ENCODE results near the gene ATMIN. TPM values are rescaled to one million over a fixed set of nuclear protein-coding genes. Genes with fewer than 3 reads are reported as not detected.

Gene ATMIN
- polyA plus RNA-seq, 1 experiment = 22.3 TPM

DNA sequence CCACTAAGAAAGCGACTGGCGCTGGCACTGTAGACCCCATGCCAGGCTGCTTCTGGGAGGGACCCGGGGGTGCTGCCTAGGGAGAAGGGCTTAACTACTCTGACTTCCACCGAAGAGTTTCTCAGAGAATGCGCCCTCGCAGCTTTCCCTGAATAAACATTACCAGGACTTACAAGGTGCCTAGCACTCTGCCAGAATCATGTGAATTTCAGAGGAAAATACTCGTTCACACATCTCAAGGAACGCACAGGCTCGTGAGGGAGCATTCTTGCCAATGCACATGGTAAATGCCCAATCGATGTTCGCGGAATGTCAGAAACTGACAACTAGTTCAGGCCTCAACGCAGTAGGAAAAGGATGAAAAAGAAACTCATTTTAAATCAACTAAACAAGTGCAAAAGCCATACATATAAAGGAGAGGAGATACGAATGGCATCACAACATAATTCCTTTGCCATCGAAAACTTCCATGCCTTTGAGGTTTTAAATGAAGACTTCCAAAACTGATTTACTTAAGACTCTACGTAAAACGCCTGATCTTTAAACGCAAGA, 30.0 kb upstream of the ATMIN start:
- TF ChIP-seq, protein P1, sequence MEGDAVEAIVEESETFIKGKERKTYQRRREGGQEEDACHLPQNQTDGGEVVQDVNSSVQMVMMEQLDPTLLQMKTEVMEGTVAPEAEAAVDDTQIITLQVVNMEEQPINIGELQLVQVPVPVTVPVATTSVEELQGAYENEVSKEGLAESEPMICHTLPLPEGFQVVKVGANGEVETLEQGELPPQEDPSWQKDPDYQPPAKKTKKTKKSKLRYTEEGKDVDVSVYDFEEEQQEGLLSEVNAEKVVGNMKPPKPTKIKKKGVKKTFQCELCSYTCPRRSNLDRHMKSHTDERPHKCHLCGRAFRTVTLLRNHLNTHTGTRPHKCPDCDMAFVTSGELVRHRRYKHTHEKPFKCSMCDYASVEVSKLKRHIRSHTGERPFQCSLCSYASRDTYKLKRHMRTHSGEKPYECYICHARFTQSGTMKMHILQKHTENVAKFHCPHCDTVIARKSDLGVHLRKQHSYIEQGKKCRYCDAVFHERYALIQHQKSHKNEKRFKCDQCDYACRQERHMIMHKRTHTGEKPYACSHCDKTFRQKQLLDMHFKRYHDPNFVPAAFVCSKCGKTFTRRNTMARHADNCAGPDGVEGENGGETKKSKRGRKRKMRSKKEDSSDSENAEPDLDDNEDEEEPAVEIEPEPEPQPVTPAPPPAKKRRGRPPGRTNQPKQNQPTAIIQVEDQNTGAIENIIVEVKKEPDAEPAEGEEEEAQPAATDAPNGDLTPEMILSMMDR (IDR thresholded peaks at IDR 0.05; ENCODE audit: insufficient read depth, low read depth, low read length) = no peak
- ChIA-PET CTCF (interaction anchor here (0.7 to 4.3 kb wide), 9 partner anchors 11 to 81 kb away, joined by 3 to 25 read pairs (median 4); partner anchors contain the start of gene ATMIN), POLR2A (no interaction called here)
- Histone ChIP-seq H3K36me3 (ENCODE audit: control insufficient read depth, insufficient read depth, low read length) (no peaks in the 10 kb centered on the region), H3K27me3 (ENCODE audit: control insufficient read depth, insufficient read depth, low read length) (no peaks in the 10 kb centered on the region), H3K4me3 (ENCODE audit: low read depth, low read length) (peak overlapping the region; percentile 95)
- DNase-seq (ENCODE audit: low read depth) = no peak

DNA sequence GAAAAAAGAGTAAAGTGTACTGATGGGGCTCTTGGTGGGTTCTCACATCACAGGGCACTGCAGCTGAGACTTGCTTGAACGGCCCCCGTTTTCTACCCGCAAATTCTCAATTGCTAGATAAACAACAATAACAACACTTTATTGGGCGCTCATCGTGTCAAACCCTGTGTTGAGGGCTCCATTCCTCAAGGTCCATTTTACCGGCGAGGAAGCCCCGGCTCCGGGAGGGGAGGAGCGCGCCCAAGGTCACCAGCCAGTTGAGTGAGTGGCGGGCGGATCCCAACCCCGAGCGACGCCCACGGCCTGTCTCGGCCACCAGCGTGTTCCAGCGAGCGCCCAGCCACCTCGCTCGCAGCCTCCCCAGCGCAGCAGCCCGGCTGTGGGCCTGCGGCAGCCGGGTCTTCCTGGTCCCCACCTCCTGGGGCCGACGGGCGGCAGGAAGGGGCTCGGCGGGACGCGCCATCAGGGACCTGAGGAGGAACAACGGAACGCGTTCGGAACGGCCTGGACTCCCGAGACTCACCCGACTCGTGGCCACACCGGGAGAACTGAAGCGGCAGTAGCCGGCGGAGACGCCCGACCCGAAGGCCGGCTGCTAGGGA, 29.3 kb upstream of the ATMIN start:
- POLR2A ChIA-PET = no interaction called here
- Histone ChIP-seq H3K36me3 (ENCODE audit: control insufficient read depth, insufficient read depth, low read length) (no peaks in the 10 kb centered on the region), H3K27me3 (ENCODE audit: control insufficient read depth, insufficient read depth, low read length) (no peaks in the 10 kb centered on the region), H3K4me3 (ENCODE audit: low read depth, low read length) (peak overlapping the region; percentile 95)
- DNase-seq (ENCODE audit: low read depth) = no peak
- TF ChIP-seq, protein P1 (IDR thresholded peaks at IDR 0.05; ENCODE audit: insufficient read depth, low read depth, low read length) = no peak
- CTCF ChIA-PET = interaction anchor here (0.6 to 2.8 kb wide), 6 partner anchors 11 to 82 kb away, joined by 3 to 23 read pairs (median 4); partner anchors contain the start of gene ATMIN

DNA sequence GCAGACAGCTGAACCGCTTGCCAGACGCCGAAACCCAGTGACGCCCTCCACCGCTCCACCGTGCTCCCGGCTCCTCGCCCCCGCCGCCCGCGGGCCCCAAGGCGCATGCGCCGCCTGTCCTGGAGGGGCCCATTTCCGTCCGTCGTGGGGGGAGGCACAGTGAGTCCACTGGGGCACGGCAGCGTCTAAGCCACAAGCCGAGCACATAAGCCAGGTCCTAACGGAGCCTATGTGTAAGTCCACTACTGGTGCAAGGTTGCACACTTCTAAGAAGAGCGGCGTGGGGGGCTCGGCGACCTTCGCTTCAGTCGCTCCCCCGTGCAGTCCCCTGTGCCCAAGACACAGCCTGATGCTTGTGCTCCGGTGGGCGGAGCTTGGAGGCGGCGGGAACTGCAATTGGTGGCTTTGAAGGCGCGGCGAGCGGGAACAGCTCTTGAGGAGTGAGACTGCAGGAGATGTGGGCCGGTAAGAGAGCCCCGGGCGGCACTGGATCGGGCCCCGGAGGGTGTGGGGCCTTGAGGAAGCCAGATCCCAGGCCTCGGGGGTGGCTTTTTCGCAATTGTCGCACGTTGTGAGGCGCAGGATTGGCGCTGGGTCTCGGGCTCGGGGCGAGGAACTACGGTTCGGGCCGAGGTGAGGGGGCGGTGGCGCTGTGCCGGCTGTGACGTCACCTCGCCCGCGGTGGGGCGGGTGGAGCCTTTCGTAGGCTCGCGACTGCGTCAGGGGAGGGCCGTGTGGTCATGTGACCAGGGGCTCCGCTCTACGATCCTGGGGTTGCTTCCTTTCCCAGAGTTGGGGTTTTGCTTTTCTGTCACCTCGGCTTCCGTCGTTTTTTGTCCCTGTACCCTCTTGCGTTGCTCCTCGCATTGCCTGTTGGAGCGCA, 28.6 kb upstream of the ATMIN start, which contains the start of the genes CENPN and CMC2:
TSS of gene CENPN (plus strand) at position 402 of the 883 bp plus-strand sequence. CDS start 4,726 bp downstream, outside the sequence.
TSS of gene CMC2 (minus strand) at position 73 of the 883 bp plus-strand sequence. CDS start 9,491 bp downstream, outside the sequence.
- H3K36me3 ChIP-seq (ENCODE audit: control insufficient read depth, insufficient read depth, low read length) = no peaks in the 10 kb centered on the region
- H3K4me3 ChIP-seq (ENCODE audit: low read depth, low read length) = peak within 1 kb of the TSS; percentile 95
- CTCF ChIA-PET = interaction anchor here (0.6 to 1.0 kb wide), 6 partner anchors 9 to 82 kb away, joined by 3 to 5 read pairs (median 4); partner anchors contain the start of gene ATMIN
- POLR2A ChIA-PET = no interaction called here
- DNase-seq (ENCODE audit: low read depth) = peak; percentile 95
- H3K27me3 ChIP-seq (ENCODE audit: control insufficient read depth, insufficient read depth, low read length) = no peaks in the 10 kb centered on the region
- TF ChIP-seq, protein P1 (IDR thresholded peaks at IDR 0.05; ENCODE audit: insufficient read depth, low read depth, low read length) = peak; percentile 19; the same call in 1 of the 2 replicates

DNA sequence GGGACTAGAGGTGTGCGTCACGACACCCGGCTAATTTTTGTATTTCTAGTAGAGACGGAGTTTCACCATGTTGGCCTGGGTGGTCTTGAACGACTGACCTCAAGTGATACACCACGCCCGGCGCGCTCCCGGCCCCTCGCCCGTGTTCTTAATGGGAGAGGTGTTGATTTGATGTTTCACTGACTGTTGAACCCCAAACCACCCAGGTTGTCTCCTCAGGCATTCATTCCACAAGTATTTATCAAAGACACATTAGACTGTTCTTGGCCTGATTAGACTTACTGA, 27.2 kb upstream of the ATMIN start:
- DNase-seq (ENCODE audit: low read depth) = no peak
- Histone ChIP-seq H3K36me3 (ENCODE audit: control insufficient read depth, insufficient read depth, low read length) (no peaks in the 10 kb centered on the region), H3K27me3 (ENCODE audit: control insufficient read depth, insufficient read depth, low read length) (no peaks in the 10 kb centered on the region), H3K4me3 (ENCODE audit: low read depth, low read length) (peak overlapping the region; percentile 95)
- TF ChIP-seq, protein P1 (IDR thresholded peaks at IDR 0.05; ENCODE audit: insufficient read depth, low read depth, low read length) = no peak
- ChIA-PET CTCF (interaction anchor here (1.5 kb wide), 1 partner anchor 27 kb away, joined by 6 read pairs; the partner anchor contains the start of gene ATMIN), POLR2A (no interaction called here)

DNA sequence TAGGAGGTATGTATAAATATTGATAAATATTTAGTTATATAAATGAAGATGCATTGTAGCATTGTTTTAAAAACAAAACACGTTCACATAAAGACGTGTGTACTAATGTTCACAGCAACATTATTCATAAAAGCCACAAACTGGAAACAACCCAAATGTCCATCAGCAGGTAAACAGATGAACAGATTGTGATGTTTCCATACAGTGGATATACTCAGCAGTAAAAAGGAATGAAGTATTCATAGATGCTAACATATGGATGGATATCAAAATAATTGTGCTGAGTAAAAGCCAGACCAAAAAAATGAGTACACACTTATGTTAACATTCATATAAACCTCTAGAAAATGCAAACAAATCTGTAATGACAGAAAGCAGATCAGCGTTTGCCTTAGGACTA, 22.7 kb upstream of the ATMIN start:
- ChIA-PET CTCF (interaction anchor here (3.5 kb wide), 1 partner anchor 22 kb away, joined by 14 read pairs; the partner anchor contains the start of gene ATMIN), POLR2A (no interaction called here)
- TF ChIP-seq, protein P1 (IDR thresholded peaks at IDR 0.05; ENCODE audit: insufficient read depth, low read depth, low read length) = no peak
- DNase-seq (ENCODE audit: low read depth) = no peak
- Histone ChIP-seq H3K27me3 (ENCODE audit: control insufficient read depth, insufficient read depth, low read length) (no peaks in the 10 kb centered on the region), H3K4me3 (ENCODE audit: low read depth, low read length) (no peak overlapping the region), H3K36me3 (ENCODE audit: control insufficient read depth, insufficient read depth, low read length) (no peaks in the 10 kb centered on the region)
